ENCODE measurements around the gene MUC4. TPM values are rescaled to one million over a fixed set of nuclear protein-coding genes. Genes with fewer than 3 reads are reported as not detected.
A peak's percentile ranks its signal among the peaks of the same experiment; 100 is the strongest.
"Not testable (repeated sequence)": the region's sequence is repeated elsewhere in the genome, so short reads cannot be mapped to it uniquely, and the experiment has no call there.

The MUC4 gene
- polyA plus RNA-seq, 3 donors, result 0.61 to 2.0 (median 1.0) TPM

- DNase-seq, result no peak
Measured at GRCh38 chr3:195836476-195837135, 24.9 kb upstream of the MUC4 start.

GRCh38 chr3:195835791-195836190, 24.1 kb upstream of the MUC4 start:
- DNase-seq, result no peak

- no peak for DNase-seq
Measured at GRCh38 chr3:195834675-195835583, 23.2 kb upstream of the MUC4 start.

GRCh38 chr3:195829897-195830254, 18.1 kb upstream of the MUC4 start:
- no peak for DNase-seq

GRCh38 chr3:195828762-195829161, 17.0 kb upstream of the MUC4 start:
- no peak for DNase-seq

- DNase-seq, result no peak
Measured at GRCh38 chr3:195825857-195826804, 14.4 kb upstream of the MUC4 start.

GRCh38 chr3:195825191-195825588, 13.5 kb upstream of the MUC4 start:
- DNase-seq, result no peak

- DNase-seq, result not testable (repeated sequence)
Measured at GRCh38 chr3:195824425-195825190, 12.9 kb upstream of the MUC4 start.

- DNase-seq, result no peak
Measured at GRCh38 chr3:195823999-195824398, 12.3 kb upstream of the MUC4 start.

GRCh38 chr3:195823280-195823679, 11.6 kb upstream of the MUC4 start:
- no peak for DNase-seq

- no peak for DNase-seq
Measured at GRCh38 chr3:195822131-195822696, 10.5 kb upstream of the MUC4 start.

- no peak for DNase-seq
Measured at GRCh38 chr3:195821403-195822130, 9.8 kb upstream of the MUC4 start.

GRCh38 chr3:195820901-195821300, 9.2 kb upstream of the MUC4 start:
- DNase-seq, result no peak

- peak; percentile 52 for DNase-seq
Measured at GRCh38 chr3:195820186-195820585, 8.5 kb upstream of the MUC4 start.

GRCh38 chr3:195818301-195818700, 6.6 kb upstream of the MUC4 start:
- DNase-seq, result no peak

GRCh38 chr3:195817578-195818135, 5.9 kb upstream of the MUC4 start:
- DNase-seq, result no peak

- not testable (repeated sequence) for DNase-seq
Measured at GRCh38 chr3:195816276-195816913, 4.7 kb upstream of the MUC4 start.

GRCh38 chr3:195815169-195815771, 3.5 kb upstream of the MUC4 start:
- no peak for DNase-seq

Data from renal pelvis (tissue), 4 donors.